SH-SY5Y (cell line): ENCODE data around the gene LTBP2.

Experiments
- GATA2 ChIP-seq: IDR thresholded peaks from 2 replicates; pipeline ENCODE4 v1.6.1; 2011; ENCODE audit warnings: mild to moderate bottlenecking, low read depth, low read length
- GATA3 ChIP-seq: IDR thresholded peaks from 2 replicates; pipeline ENCODE4 v1.6.1; 2011; ENCODE audit warnings: low read depth, mild to moderate bottlenecking, low read length, moderate library complexity

GRCh38 chr14:74509587-74510222, 102.3 kb downstream of the LTBP2 start:
- TF ChIP-seq GATA2 (no peak), GATA3 (no peak)
